Thyroid gland (tissue), 4 donors: ENCODE data around the gene CHST11.

Experiments used
- CTCF ChIP-seq, 6 experiments: fragments of 200-600 bp in 3 of 6; fragments of 450-650 bp in 3 of 6; sonication (generic) in 3 of 6; IDR thresholded peaks; one replicate each; pipeline ENCODE4 v1.5.1; 2016 to 2019; ENCODE audit warnings: antibody characterized with exemption in 6 of 6, mild to moderate bottlenecking in 2 of 6, inconsistent platforms in 1 of 6, moderate library complexity in 1 of 6
- POLR2A ChIP-seq, 2 donors: fragments of 450-650 bp; IDR thresholded peaks; one replicate each; pipeline ENCODE4 v1.6.1; 2017; ENCODE audit warnings: antibody characterized with exemption in 2 of 2, mild to moderate bottlenecking in 2 of 2, moderate library complexity in 1 of 2

DNA sequence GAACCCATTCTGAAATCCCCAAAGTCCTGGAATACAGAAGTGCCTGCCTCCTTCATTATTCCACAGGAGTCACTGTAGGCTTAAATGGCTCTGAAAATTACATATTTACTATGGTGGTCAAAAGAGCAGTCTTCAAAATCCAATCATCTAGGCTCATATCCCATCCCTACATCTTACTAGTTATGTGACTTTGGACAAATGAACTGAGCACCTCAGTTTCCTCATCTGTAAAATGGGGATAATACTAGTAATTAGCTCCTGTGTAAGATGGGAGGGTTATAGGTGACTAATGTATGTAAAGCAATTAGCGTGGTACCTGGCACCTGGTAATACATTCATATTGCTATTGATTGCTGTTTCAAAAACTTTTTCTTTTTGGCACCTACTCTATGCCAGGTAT is 243.6 kb downstream of the CHST11 start:
- no peak for TF ChIP-seq POLR2A (IDR thresholded peaks at IDR 0.05)
- no peak for TF ChIP-seq CTCF (IDR thresholded peaks at IDR 0.05)
